NCI-H69 (cell line): ENCODE results near the gene SIKE1.
"Not testable (repeated sequence)": the region's sequence is repeated elsewhere in the genome, so short reads cannot be mapped to it uniquely, and the experiment has no call there.

Experiments used
- DNase-seq: peaks from one replicate; lab custom pipeline; 2025; lab: John Stamatoyannopoulos, UW

SIKE1 gene

GRCh38 chr1:114755006-114755931 lies 25.2 kb downstream of the SIKE1 start:
- DNase-seq, result no peak

DNA sequence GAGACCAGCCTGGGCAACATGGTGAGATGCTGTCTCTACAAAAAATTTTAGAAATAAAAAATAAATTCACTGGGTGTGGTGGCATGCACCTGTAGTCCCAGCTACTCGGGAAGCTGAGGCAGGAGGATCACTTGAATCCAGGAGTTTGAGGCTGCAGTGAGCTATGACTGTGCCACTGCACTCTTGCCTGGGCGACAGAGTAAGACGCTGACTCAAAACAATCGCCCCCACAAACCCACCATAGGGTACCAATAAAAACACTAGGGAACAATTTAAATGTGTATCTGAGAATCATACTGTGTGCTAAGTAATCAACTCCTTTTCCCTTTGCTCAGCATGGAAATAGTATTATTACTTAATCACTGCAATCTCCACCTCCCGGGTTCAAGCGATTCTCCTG lies 26.8 kb downstream of the SIKE1 start:
- not testable (repeated sequence) for DNase-seq

DNA sequence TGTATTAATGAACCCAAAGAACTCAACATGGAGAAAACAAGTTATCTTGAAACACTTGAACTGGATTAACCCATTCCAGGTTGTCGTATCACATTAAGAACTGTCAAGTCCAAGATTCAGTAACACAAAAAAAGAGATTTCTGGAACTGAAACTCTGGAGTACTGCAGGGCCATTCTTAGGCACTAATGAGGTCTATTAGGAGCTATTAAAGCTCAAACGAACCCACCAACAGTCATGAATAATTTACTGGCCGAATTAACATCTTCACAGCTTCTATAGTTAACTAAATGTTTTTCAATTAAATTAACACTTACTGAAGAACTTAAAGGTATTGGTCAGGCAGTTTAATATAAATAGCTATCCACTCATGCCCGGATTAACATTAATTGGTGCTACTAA lies 27.3 kb downstream of the SIKE1 start:
- DNase-seq, result no peak

GRCh38 chr1:114750780-114751179 lies 29.7 kb downstream of the SIKE1 start:
- DNase-seq, result no peak

DNA sequence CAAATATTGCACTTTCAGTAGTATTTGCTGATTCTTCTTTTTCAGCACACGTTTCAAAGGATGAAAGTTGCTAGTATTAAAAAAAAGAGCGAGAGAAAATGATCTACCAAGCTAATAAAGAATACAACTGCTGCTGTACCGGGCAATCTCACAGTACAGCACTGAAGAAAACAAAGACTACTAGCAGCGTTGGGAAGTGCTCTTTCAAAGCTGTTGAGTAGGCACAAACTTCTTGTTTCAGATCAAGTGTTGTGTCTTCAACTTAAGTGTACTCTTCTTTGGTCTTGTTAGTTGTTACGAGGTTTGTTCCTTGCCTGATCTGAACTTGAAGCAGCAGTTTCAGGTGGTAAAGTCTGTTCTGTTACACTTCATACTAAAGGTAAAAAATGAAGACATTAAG lies 30.6 kb downstream of the SIKE1 start:
- DNase-seq, result no peak

GRCh38 chr1:114746450-114747121 lies 33.9 kb downstream of the SIKE1 start:
- no peak for DNase-seq

- DNase-seq, result no peak
Observed at GRCh38 chr1:114745291-114745690, 35.2 kb downstream of the SIKE1 start.

DNA sequence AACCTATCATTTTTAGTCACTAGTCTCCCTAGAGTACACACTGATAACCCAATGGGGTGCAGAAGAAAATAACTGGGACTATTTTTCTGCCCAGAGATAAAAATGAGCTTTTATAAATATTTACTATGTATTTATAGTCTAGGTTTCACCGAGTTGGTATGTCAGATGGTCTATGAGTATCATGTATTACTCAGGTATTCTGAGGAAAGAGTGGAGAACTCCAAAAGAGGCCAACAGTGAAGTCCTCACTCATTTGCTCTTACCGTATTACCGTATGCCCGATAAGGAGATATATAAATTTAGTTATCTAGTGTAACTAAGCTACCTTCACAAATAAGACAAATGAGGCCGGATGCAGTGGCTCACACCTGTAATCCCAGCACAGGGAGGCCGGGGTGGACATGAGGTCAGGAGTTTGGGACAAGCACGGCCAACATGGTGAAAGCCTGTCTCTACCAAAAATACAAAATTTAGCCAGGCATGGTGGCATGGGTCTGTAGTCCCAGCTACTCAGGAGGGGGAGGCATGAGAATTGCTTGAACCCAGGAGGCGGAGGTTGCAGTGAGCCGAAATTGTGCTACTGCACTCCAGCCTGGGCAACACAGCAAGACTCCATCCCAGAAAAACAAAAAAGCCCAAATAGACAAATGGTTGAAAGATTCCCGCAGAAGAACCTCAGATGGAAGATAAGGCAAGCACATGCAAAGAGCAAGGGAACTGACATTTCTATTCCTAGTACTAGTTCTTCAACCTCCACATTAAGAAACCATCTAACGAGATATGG lies 38.3 kb downstream of the SIKE1 start:
- no peak for DNase-seq

DNA sequence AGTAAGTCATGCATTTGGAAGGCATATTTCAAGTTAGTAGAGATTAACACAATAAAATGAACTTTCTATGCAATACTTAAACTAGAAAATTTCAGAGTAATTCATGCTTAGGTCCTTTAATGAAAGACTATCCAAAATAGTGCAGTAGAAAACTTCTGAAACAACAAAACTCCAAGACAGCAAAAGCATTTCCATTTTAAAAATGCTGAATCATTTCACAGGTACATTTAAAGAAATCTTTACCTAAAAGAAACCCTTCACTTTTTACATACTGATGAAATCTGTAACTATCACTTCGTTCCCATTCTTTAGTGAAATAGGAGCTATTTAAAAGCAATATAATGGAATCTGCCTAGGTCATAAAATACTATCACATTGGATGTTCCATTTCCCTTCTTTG lies 40.2 kb downstream of the SIKE1 start:
- no peak for DNase-seq

DNA sequence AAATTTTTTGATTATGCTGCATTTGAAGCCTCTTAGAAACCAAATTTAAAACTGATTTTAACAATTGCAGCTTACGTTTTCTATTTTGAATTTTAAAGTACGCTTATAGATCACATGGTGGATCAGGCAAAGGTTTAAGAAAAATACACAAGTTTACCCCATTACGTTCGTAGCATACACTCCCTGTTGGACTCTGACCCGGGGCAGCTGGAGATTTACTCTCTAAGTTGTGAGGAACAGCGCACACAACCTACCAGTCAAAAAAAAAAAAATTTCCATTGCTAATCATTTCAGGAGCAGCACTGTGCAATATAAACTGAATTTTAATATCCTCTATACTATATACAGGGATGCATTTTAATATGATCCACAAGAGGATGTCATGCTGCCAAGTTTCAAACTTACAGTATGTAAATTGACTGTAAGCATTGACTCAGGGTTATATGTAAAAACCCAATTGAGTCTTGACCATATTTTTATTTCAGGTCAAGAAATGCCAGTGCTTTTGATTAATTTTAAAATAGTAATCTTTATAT lies 43.1 kb downstream of the SIKE1 start:
- DNase-seq, result no peak

DNA sequence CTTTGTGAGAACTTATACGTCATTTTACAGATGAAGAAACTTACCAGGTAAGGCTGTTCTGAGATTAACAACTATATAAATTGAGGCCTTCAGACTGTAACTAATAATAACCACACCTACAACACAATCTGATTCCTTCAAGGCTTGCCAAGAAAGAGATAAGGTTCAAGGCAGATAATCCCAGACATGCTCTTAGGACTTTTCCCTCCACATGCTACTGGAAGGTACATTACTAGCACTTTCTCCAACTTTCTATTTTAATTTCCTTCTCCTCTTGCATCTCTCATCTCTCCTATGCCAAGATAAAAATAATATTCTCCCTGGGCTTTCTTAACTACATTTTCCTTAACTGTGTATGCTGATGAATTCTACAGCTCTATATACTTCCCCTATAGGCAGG lies 45.0 kb downstream of the SIKE1 start:
- DNase-seq, result no peak

- no peak for DNase-seq
Observed at GRCh38 chr1:114729782-114730181, 50.7 kb downstream of the SIKE1 start.

- no peak for DNase-seq
Observed at GRCh38 chr1:114728553-114728952, 51.9 kb downstream of the SIKE1 start.

- DNase-seq, result no peak
Observed at GRCh38 chr1:114725230-114725629, 55.3 kb downstream of the SIKE1 start.

GRCh38 chr1:114723915-114724314 lies 56.6 kb downstream of the SIKE1 start:
- no peak for DNase-seq

DNA sequence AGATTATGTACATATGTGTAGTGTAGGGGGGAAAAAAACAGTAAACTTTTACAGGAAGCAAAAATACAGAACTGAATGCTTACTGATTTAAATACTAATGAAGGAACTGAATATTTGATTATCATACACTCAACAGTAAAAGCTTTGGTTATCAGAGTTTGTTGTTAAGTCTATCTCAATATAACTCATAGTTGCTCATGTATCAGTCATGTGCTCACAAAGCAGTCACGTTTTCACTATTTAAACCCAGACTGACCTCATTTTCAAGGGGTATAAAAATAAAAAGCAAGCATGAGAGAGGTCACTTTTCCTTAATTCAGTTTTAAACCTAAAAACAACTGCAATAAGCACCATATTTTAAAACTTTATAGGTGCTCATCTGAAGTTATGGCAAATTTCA lies 57.0 kb downstream of the SIKE1 start:
- DNase-seq, result no peak

- DNase-seq, result no peak
Observed at GRCh38 chr1:114720492-114720891, 60.0 kb downstream of the SIKE1 start.
